HL-60 (cell line): ENCODE results near the gene ATP5PO.
A peak's percentile ranks its signal among the peaks of the same experiment; 100 is the strongest.

Experiments
- DNase-seq, 2 experiments: peaks; one replicate each; pipeline ENCODE4 v3.0.0-alpha.2; 2010 to 2020; ENCODE audit warnings: low read depth in 1 of 2, low spot score in 1 of 2
- H3K27ac ChIP-seq: fragments of 250-450 bp; sonication (Bioruptor Pico); replicated peaks from 2 replicates; pipeline ENCODE4 v1.5.1; 2020; ENCODE audit warnings: mild to moderate bottlenecking, moderate library complexity
- H3K27me3 ChIP-seq: fragments of 250-450 bp; sonication (Bioruptor Pico); 2 replicates; pipeline ENCODE4 v1.5.1; 2021; ENCODE audit warnings: mild to moderate bottlenecking, moderate library complexity; ENCODE audit not compliant: insufficient read depth, poor library complexity, severe bottlenecking
- H3K4me3 ChIP-seq: replicated peaks from 2 replicates; pipeline ENCODE4 v1.5.1; 2011; ENCODE audit warnings: mild to moderate bottlenecking, control low read depth, low read length; ENCODE audit not compliant: insufficient read depth
- GABPA ChIP-seq: IDR thresholded peaks from 2 replicates; pipeline ENCODE4 v1.6.1; 2012; ENCODE audit warnings: low read depth
- POLR2AphosphoS5 ChIP-seq: IDR thresholded peaks from 2 replicates; pipeline ENCODE4 v1.6.1; 2012; ENCODE audit warnings: low read depth
- SPI1 ChIP-seq: IDR thresholded peaks from 2 replicates; pipeline ENCODE4 v1.6.1; 2012; ENCODE audit warnings: low read depth, mild to moderate bottlenecking, borderline replicate concordance
- TF ChIP-seq, protein P1 (sequence below): IDR thresholded peaks from 2 replicates; pipeline ENCODE4 v1.6.1; 2012; ENCODE audit warnings: low read depth; ENCODE audit not compliant: insufficient replicate concordance
- TF ChIP-seq, protein P2 (sequence below): IDR thresholded peaks from one replicate; pipeline ENCODE4 v1.5.1; 2011; ENCODE audit warnings: low read length, control low read depth, inconsistent platforms; ENCODE audit not compliant: insufficient read depth

Gene ATP5PO

DNA sequence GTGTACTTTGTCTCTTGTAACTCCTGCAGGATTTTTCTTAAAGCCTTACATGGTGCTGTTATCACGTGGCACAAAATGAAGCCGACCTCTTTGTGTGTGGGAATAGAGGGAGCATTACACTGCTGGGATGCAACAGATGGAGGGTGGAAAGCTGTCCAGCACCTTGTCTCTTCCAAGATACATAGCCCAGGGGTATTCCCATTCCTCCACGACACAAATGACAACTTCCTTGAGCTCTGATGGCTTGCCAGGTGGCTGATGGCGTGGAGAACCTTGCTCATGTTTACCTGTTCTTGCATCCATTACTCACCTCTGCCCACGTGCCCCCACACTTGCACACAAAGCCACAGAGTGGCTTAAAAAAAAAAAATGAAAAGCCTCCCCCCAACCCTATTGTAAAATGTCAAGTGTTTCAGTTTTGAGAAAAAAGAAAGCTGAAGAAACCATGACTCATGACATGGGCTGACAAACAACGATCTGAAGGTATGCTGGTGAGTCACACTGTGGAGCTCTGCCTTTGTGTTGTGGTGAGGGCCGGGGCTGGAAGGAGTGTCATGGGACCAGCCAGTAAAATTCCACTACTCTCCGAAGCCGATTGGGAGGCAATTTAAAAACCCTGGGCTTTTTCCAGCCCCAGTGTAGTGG, 32.0 kb upstream of the ATP5PO start:
- peak; percentile 63 to 70 for DNase-seq
- Histone ChIP-seq H3K27ac (peak overlapping the region; percentile 75), H3K4me3 (no peak overlapping the region), H3K27me3 (no peaks in the 10 kb centered on the region)
- TF ChIP-seq POLR2AphosphoS5, result no peak
- TF ChIP-seq SPI1, result no peak

DNA sequence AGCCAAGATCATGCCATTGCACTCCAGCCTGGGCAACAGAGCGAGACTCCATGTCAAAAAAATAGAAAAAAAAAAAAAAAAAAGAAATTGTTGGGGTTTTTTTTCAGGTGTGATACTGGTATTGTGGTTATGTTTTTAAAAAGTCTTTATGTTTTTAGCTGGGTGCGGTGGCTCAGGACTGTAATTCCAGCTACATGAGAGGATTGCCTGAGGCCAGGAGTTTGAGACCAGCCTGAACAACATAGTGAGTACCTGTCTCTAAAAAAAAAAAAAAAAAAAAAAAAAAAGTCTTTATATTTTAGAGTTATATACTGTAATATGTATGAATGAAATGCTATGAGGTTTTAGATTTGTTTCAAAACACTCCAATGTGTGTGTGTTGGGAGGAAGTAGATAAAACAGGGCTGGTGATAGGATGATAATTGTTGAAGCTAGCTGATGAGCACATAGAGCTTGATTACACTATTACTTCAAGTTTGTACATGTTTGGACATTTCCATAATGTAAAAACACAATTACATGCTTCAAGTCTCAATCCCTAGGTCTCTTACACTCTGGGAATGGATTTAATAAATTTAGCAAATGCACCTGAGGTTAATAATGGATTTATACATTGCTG, 30.2 kb upstream of the ATP5PO start:
- H3K27me3 ChIP-seq, result no peaks in the 10 kb centered on the region
- TF ChIP-seq, protein P1, sequence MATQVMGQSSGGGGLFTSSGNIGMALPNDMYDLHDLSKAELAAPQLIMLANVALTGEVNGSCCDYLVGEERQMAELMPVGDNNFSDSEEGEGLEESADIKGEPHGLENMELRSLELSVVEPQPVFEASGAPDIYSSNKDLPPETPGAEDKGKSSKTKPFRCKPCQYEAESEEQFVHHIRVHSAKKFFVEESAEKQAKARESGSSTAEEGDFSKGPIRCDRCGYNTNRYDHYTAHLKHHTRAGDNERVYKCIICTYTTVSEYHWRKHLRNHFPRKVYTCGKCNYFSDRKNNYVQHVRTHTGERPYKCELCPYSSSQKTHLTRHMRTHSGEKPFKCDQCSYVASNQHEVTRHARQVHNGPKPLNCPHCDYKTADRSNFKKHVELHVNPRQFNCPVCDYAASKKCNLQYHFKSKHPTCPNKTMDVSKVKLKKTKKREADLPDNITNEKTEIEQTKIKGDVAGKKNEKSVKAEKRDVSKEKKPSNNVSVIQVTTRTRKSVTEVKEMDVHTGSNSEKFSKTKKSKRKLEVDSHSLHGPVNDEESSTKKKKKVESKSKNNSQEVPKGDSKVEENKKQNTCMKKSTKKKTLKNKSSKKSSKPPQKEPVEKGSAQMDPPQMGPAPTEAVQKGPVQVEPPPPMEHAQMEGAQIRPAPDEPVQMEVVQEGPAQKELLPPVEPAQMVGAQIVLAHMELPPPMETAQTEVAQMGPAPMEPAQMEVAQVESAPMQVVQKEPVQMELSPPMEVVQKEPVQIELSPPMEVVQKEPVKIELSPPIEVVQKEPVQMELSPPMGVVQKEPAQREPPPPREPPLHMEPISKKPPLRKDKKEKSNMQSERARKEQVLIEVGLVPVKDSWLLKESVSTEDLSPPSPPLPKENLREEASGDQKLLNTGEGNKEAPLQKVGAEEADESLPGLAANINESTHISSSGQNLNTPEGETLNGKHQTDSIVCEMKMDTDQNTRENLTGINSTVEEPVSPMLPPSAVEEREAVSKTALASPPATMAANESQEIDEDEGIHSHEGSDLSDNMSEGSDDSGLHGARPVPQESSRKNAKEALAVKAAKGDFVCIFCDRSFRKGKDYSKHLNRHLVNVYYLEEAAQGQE, result no peak
- TF ChIP-seq GABPA, result no peak
- no peak for TF ChIP-seq SPI1
- TF ChIP-seq, protein P2, sequence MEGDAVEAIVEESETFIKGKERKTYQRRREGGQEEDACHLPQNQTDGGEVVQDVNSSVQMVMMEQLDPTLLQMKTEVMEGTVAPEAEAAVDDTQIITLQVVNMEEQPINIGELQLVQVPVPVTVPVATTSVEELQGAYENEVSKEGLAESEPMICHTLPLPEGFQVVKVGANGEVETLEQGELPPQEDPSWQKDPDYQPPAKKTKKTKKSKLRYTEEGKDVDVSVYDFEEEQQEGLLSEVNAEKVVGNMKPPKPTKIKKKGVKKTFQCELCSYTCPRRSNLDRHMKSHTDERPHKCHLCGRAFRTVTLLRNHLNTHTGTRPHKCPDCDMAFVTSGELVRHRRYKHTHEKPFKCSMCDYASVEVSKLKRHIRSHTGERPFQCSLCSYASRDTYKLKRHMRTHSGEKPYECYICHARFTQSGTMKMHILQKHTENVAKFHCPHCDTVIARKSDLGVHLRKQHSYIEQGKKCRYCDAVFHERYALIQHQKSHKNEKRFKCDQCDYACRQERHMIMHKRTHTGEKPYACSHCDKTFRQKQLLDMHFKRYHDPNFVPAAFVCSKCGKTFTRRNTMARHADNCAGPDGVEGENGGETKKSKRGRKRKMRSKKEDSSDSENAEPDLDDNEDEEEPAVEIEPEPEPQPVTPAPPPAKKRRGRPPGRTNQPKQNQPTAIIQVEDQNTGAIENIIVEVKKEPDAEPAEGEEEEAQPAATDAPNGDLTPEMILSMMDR, result no peak
- no peak for TF ChIP-seq POLR2AphosphoS5
- no peak for DNase-seq

DNA sequence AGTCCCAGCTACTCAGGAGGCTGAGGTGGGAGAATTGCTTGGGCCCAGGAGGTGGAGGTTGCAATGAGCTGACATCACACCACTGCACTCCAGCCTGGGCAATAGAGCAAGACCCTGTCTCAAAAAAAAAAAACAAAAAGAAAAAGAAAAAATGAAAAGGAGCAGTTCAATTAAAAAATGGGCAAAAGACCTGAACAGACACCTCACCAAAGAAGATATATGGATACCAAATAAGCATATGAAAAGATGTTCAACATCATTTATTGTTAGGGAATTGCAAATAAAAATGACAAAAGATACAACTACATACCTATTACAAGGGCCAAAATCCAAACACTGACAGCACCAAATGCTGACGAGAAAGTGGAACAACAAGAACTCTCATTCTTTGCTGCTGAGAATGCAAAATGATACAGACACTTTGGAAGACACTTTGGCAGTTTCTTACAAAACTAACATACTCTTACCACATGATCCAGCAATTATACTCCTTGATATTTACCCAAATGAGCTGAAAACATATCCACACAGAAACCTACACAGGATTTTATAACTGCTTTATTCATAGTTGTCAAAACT, 28.7 kb upstream of the ATP5PO start:
- no peak for DNase-seq
- no peak for TF ChIP-seq POLR2AphosphoS5
- TF ChIP-seq, protein P1, result no peak
- no peak for TF ChIP-seq GABPA
- TF ChIP-seq, protein P2, result no peak
- no peak for TF ChIP-seq SPI1
- Histone ChIP-seq H3K4me3 (no peak overlapping the region), H3K27ac (no peak overlapping the region), H3K27me3 (no peaks in the 10 kb centered on the region)

More for the DNA sequence above, 30.2 kb upstream of the ATP5PO start:
- Histone ChIP-seq H3K4me3 (no peak overlapping the region), H3K27ac (no peak overlapping the region)

DNA sequence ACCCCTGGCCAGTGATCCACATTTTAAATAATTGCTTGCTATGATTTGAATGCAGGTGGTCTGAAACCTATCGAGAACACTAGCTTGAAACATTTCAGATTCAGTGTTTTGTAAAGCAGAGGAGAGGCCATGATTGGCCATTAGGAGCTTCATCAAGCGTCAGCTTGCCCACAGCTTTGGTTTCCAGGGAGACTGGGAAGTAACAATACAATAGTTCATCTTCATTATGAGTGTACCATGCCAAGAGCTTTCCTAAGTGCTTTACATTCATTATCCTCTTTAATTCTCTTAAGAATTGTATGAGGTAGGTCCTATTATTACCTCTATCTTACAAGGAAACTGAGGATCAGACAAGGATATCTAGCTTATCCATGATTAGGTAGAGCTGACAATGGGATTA, 27.7 kb upstream of the ATP5PO start:
- TF ChIP-seq POLR2AphosphoS5, result no peak
- TF ChIP-seq SPI1, result no peak
- TF ChIP-seq GABPA, result no peak
- TF ChIP-seq, protein P1, result no peak
- TF ChIP-seq, protein P2, result no peak
- no peak overlapping the region for H3K27ac ChIP-seq
- DNase-seq, result no peak
- H3K27me3 ChIP-seq, result no peaks in the 10 kb centered on the region
- no peak overlapping the region for H3K4me3 ChIP-seq
